Caco-2 (cell line): Measurements from ENCODE around the gene CRB1. TPM values are rescaled to one million over a fixed set of nuclear protein-coding genes. Genes with fewer than 3 reads are reported as not detected.
"Not testable (repeated sequence)": the region's sequence is repeated elsewhere in the genome, so short reads cannot be mapped to it uniquely, and the experiment has no call there.

ENCODE experiments used
- BruUV-seq: library from RNA; stranded (reverse); fragments of 400-500 nt; replicated peaks from 2 replicates; lab custom pipeline; 2021; lab: Mats Ljungman, UMichigan
- CTCF ChIA-PET: fragments of 300-600 bp; sonication (Branson Sonifier 250); formaldehyde crosslinking; loops from one replicate; lab custom pipeline; 2022; ENCODE audit warnings: antibody characterized with exemption; lab: Charles Lee
- POLR2A ChIA-PET: fragments of 300-600 bp; sonication (Branson Sonifier 250); formaldehyde crosslinking; loops from one replicate; lab custom pipeline; 2022; ENCODE audit warnings: antibody characterized with exemption; lab: Charles Lee
- DNase-seq, 2 experiments: peaks; one replicate each; pipeline versions ENCODE4 v3.0.0 to v3.0.0-alpha.2; 2020 to 2022
- H3K27me3 ChIP-seq: replicated peaks from 2 replicates; pipeline ENCODE4 v1.6.0; 2011; ENCODE audit warnings: low read length; ENCODE audit not compliant: control insufficient read depth, insufficient read depth
- H3K36me3 ChIP-seq: 2 replicates; pipeline ENCODE4 v1.5.1; 2011; ENCODE audit warnings: low read length; ENCODE audit not compliant: control insufficient read depth, insufficient read depth
- H3K4me1 ChIP-seq: fragments of 250-450 bp; sonication (Bioruptor Pico); 2 replicates; pipeline ENCODE4 v1.5.1; 2020; ENCODE audit warnings: mild to moderate bottlenecking
- H3K4me3 ChIP-seq: 2 replicates; pipeline ENCODE4 v1.5.1; 2011; ENCODE audit warnings: low read depth, mild to moderate bottlenecking, control low read depth, low read length
- H3K9me3 ChIP-seq: fragments of 250-450 bp; sonication (Bioruptor Pico); 2 replicates; pipeline ENCODE4 v1.5.1; 2020; ENCODE audit warnings: mild to moderate bottlenecking, moderate library complexity
- H3K27ac Mint-ChIP-seq: one replicate; pipeline ENCODE4 v1.8.0; 2022; ENCODE audit warnings: mixed read lengths; ENCODE audit not compliant: unreplicated experiment
- H3K27me3 Mint-ChIP-seq: one replicate; pipeline ENCODE4 v1.8.0; 2022; ENCODE audit warnings: mixed read lengths; ENCODE audit not compliant: insufficient read depth, unreplicated experiment
- H3K36me3 Mint-ChIP-seq: one replicate; pipeline ENCODE4 v1.8.0; 2022; ENCODE audit warnings: mild to moderate bottlenecking, mixed read lengths; ENCODE audit not compliant: insufficient read depth, unreplicated experiment
- H3K4me1 Mint-ChIP-seq: one replicate; pipeline ENCODE4 v1.8.0; 2022; ENCODE audit warnings: low read depth, mixed read lengths; ENCODE audit not compliant: unreplicated experiment
- H3K4me3 Mint-ChIP-seq: one replicate; pipeline ENCODE4 v1.8.0; 2022; ENCODE audit warnings: mild to moderate bottlenecking, moderate library complexity, mixed read lengths; ENCODE audit not compliant: unreplicated experiment
- H3K9me3 Mint-ChIP-seq: one replicate; pipeline ENCODE4 v1.8.0; 2022; ENCODE audit warnings: mixed read lengths; ENCODE audit not compliant: unreplicated experiment
- CTCF ChIP-seq, 2 experiments: fragments of 200-600 bp in 1 of 2; IDR thresholded peaks; 1 replicate in 1 of 2; 2 replicates in 1 of 2; pipeline versions ENCODE4 v1.5.1 to v1.8.0; 2011 to 2022; ENCODE audit warnings: antibody characterized with exemption in 1 of 2, control low read depth in 1 of 2, inconsistent platforms in 1 of 2, low read depth in 1 of 2, low read length in 1 of 2, mild to moderate bottlenecking in 1 of 2, moderate library complexity in 1 of 2; ENCODE audit not compliant: insufficient read depth in 1 of 2, severe bottlenecking in 1 of 2, unreplicated experiment in 1 of 2
- intact Hi-C: fragments of 100-400 bp; cut with micrococcal nuclease; formaldehyde crosslinking; loops from one replicate; pipeline ENCODE4 v1.10.0; 2022; ENCODE audit not compliant: unreplicated experiment
- total RNA-seq: library from RNA; stranded (reverse); gene quantifications from 2 replicates; pipeline ENCODE4 v1.2.3, GENCODE V29; 2022

The CRB1 gene
- total RNA-seq, 1 experiment from 2014 or later, result not detected

- no peaks in the 10 kb centered on the region for H3K4me1 ChIP-seq
- Mint-ChIP-seq H3K4me3 (no peak overlapping the region), H3K27ac (no peak overlapping the region), H3K9me3 (no peaks in the 10 kb centered on the region), H3K4me1 (no peaks in the 10 kb centered on the region), H3K36me3 (no peaks in the 10 kb centered on the region), H3K27me3 (peaks cover 7% of the 10 kb centered on the region)
- H3K27me3 ChIP-seq, result no peaks in the 10 kb centered on the region
- BruUV-seq, result no TSS peak
- no peaks in the 10 kb centered on the region for H3K36me3 ChIP-seq
- no peak for DNase-seq
- H3K9me3 ChIP-seq, result no peaks in the 10 kb centered on the region
- no peak overlapping the region for H3K4me3 ChIP-seq
- TF ChIP-seq CTCF (IDR thresholded peaks at IDR 0.05; ENCODE audit: insufficient read depth in 1 of 2, low read depth in 1 of 2, low read length in 1 of 2, severe bottlenecking in 1 of 2, unreplicated experiment in 1 of 2), result no peak
- intact Hi-C loops, result no loop called here
- CTCF ChIA-PET, result interaction anchor here (0.6 to 1.0 kb wide), 4 partner anchors 11 to 1819 kb away, joined by 3 to 11 read pairs (median 4); no protein-coding TSS in a partner anchor
- POLR2A ChIA-PET, result no interaction called here
These were observed 132.5 kb downstream of the CRB1 start for GRCh38 chr1:197400522-197400902.

- no peak overlapping the region for H3K4me3 Mint-ChIP-seq
- no peaks in the 10 kb centered on the region for H3K4me1 Mint-ChIP-seq
- no peak overlapping the region for H3K27ac Mint-ChIP-seq
- Histone ChIP-seq H3K9me3 (no peaks in the 10 kb centered on the region), H3K4me3 (no peak overlapping the region), H3K27me3 (no peaks in the 10 kb centered on the region), H3K36me3 (no peaks in the 10 kb centered on the region), H3K4me1 (no peaks in the 10 kb centered on the region)
- H3K27me3 Mint-ChIP-seq, result peaks cover 7% of the 10 kb centered on the region
- CTCF ChIA-PET, result no interaction called here
- no peak for TF ChIP-seq CTCF (IDR thresholded peaks at IDR 0.05; ENCODE audit: insufficient read depth in 1 of 2, low read depth in 1 of 2, low read length in 1 of 2, severe bottlenecking in 1 of 2, unreplicated experiment in 1 of 2)
- POLR2A ChIA-PET, result no interaction called here
- no TSS peak for BruUV-seq
- no peaks in the 10 kb centered on the region for H3K36me3 Mint-ChIP-seq
- H3K9me3 Mint-ChIP-seq, result no peaks in the 10 kb centered on the region
- intact Hi-C loops, result no loop called here
- DNase-seq, result no peak
These were observed 134.1 kb downstream of the CRB1 start for GRCh38 chr1:197402189-197402588.

GRCh38 chr1:197404774-197405173, 136.7 kb downstream of the CRB1 start:
- POLR2A ChIA-PET, BruUV-seq, H3K27ac Mint-ChIP-seq: not testable (repeated sequence)

GRCh38 chr1:197405614-197406013, 137.6 kb downstream of the CRB1 start:
- H3K4me3 ChIP-seq, POLR2A ChIA-PET, H3K9me3 Mint-ChIP-seq, H3K36me3 Mint-ChIP-seq, H3K4me1 Mint-ChIP-seq, H3K27me3 ChIP-seq, H3K4me1 ChIP-seq, H3K27ac Mint-ChIP-seq, H3K4me3 Mint-ChIP-seq, DNase-seq, BruUV-seq, H3K9me3 ChIP-seq, CTCF ChIA-PET, H3K36me3 ChIP-seq, intact Hi-C loops: not testable (repeated sequence)
- H3K27me3 Mint-ChIP-seq, result peaks cover 10% of the 10 kb centered on the region

More at GRCh38 chr1:197404774-197405173, 136.7 kb downstream of the CRB1 start:
- H3K27me3 Mint-ChIP-seq, result peaks cover 10% of the 10 kb centered on the region
- H3K4me3 ChIP-seq, intact Hi-C loops, H3K4me3 Mint-ChIP-seq, H3K27me3 ChIP-seq, CTCF ChIA-PET, H3K36me3 ChIP-seq, DNase-seq, H3K9me3 ChIP-seq, H3K4me1 ChIP-seq, H3K4me1 Mint-ChIP-seq, H3K9me3 Mint-ChIP-seq, H3K36me3 Mint-ChIP-seq: not testable (repeated sequence)
